Hindlimb muscle (tissue), 1 donor: ENCODE results near the gene OR10AD1. TPM values are rescaled to one million over a fixed set of nuclear protein-coding genes. Genes with fewer than 3 reads are reported as not detected.
"Not testable (repeated sequence)": the region's sequence is repeated elsewhere in the genome, so short reads cannot be mapped to it uniquely, and the experiment has no call there.

ENCODE experiments used
- DNase-seq: peaks from one replicate; pipeline ENCODE4 v3.0.0-alpha.2; 2013
- polyA plus RNA-seq: library from polyadenylated mRNA; unstranded; fragments of 120-200 nt; gene quantifications from one replicate; pipeline ENCODE4 v1.2.1, GENCODE V29; 2013; ENCODE audit not compliant: insufficient read length

OR10AD1 gene
- polyA plus RNA-seq: not detected

- DNase-seq: no peak
These were observed at the start of gene OR10AD1 for GRCh38 chr12:48203192-48203591. OR10AD1 (minus strand) TSS chr12:48203292; CDS start chr12:48203292, 0 bp downstream.

- no peak for DNase-seq
These were observed 44.3 kb upstream of the OR10AD1 start for GRCh38 chr12:48247181-48247966.

GRCh38 chr12:48237162-48237561 is 34.1 kb upstream of the OR10AD1 start:
- DNase-seq: no peak

- DNase-seq: no peak
These were observed 32.8 kb upstream of the OR10AD1 start for GRCh38 chr12:48235796-48236333.

- DNase-seq: not testable (repeated sequence)
These were observed 28.3 kb upstream of the OR10AD1 start for GRCh38 chr12:48231169-48231958.

GRCh38 chr12:48224533-48224932 is 21.4 kb upstream of the OR10AD1 start:
- not testable (repeated sequence) for DNase-seq

- DNase-seq: no peak
These were observed 18.6 kb upstream of the OR10AD1 start for GRCh38 chr12:48221645-48222044.

- DNase-seq: no peak
These were observed 17.6 kb upstream of the OR10AD1 start for GRCh38 chr12:48220701-48221100.

- DNase-seq: no peak
These were observed 16.5 kb upstream of the OR10AD1 start for GRCh38 chr12:48219631-48220030.

- DNase-seq: no peak
These were observed 13.7 kb upstream of the OR10AD1 start for GRCh38 chr12:48216785-48217184.

GRCh38 chr12:48209495-48209894 is 6.4 kb upstream of the OR10AD1 start:
- DNase-seq: not testable (repeated sequence)

GRCh38 chr12:48202766-48203165 is 326 bp downstream of the OR10AD1 start:
- DNase-seq: no peak

- DNase-seq: no peak
These were observed 1.6 kb downstream of the OR10AD1 start for GRCh38 chr12:48201516-48201915.

GRCh38 chr12:48201091-48201490 is 2.0 kb downstream of the OR10AD1 start:
- DNase-seq: no peak

GRCh38 chr12:48199774-48200221 is 3.3 kb downstream of the OR10AD1 start:
- no peak for DNase-seq

- DNase-seq: no peak
These were observed 4.1 kb downstream of the OR10AD1 start for GRCh38 chr12:48198985-48199384.

GRCh38 chr12:48198672-48198971 is 4.5 kb downstream of the OR10AD1 start:
- DNase-seq: no peak

GRCh38 chr12:48197971-48198671 is 5.0 kb downstream of the OR10AD1 start:
- DNase-seq: peak; percentile 90

GRCh38 chr12:48197549-48197970 is 5.5 kb downstream of the OR10AD1 start:
- DNase-seq: no peak

- no peak for DNase-seq
These were observed 8.3 kb downstream of the OR10AD1 start for GRCh38 chr12:48194799-48195201.

- no peak for DNase-seq
These were observed 9.5 kb downstream of the OR10AD1 start for GRCh38 chr12:48193623-48194022.

GRCh38 chr12:48192861-48193260 is 10.2 kb downstream of the OR10AD1 start:
- no peak for DNase-seq

GRCh38 chr12:48191096-48191495 is 12.0 kb downstream of the OR10AD1 start:
- no peak for DNase-seq
